Neuronal stem cell (in vitro differentiated cells): Measurements from ENCODE around the gene ADGRG4.

Experiments
- DNase-seq: peaks from one replicate; pipeline ENCODE4 v3.0.0-alpha.2; 2013; ENCODE audit warnings: low spot score
- H2AFZ ChIP-seq: one replicate; pipeline ENCODE4 v1.6.1; 2013; ENCODE audit warnings: mild to moderate bottlenecking, low read length, inconsistent platforms
- H2AK5ac ChIP-seq: 2 replicates; pipeline ENCODE4 v1.6.1; 2013; ENCODE audit warnings: low read depth, mild to moderate bottlenecking, inconsistent platforms, low read length, moderate library complexity, mixed read lengths
- H2BK120ac ChIP-seq: 2 replicates; pipeline ENCODE4 v1.6.1; 2013; ENCODE audit warnings: low read depth, mild to moderate bottlenecking, inconsistent platforms, low read length, moderate library complexity, mixed read lengths
- H2BK12ac ChIP-seq: one replicate; pipeline ENCODE4 v1.6.1; 2013; ENCODE audit warnings: low read length, inconsistent platforms
- H2BK15ac ChIP-seq: 2 replicates; pipeline ENCODE4 v1.6.1; 2013; ENCODE audit warnings: mild to moderate bottlenecking, low read length, inconsistent platforms, mixed read lengths
- H2BK5ac ChIP-seq: one replicate; pipeline ENCODE4 v1.6.1; 2013; ENCODE audit warnings: inconsistent platforms, mild to moderate bottlenecking, low read length, moderate library complexity
- H3K14ac ChIP-seq: one replicate; pipeline ENCODE4 v1.6.1; 2013; ENCODE audit warnings: low read length, inconsistent platforms
- H3K18ac ChIP-seq: 2 replicates; pipeline ENCODE4 v1.6.1; 2013; ENCODE audit warnings: low read length, inconsistent platforms
- H3K23ac ChIP-seq: 2 replicates; pipeline ENCODE4 v1.6.1; 2013; ENCODE audit warnings: low read depth, mild to moderate bottlenecking, mixed read lengths, low read length, inconsistent platforms; ENCODE audit not compliant: poor library complexity
- H3K27ac ChIP-seq: replicated peaks from 3 replicates; pipeline ENCODE4 v1.5.1; 2013; ENCODE audit warnings: low read length, inconsistent platforms
- H3K27me3 ChIP-seq, 3 experiments: 2 replicates each; pipeline ENCODE4 v1.6.1; 2013; ENCODE audit warnings: low read length in 3 of 3, mild to moderate bottlenecking in 2 of 3, inconsistent platforms in 1 of 3, low read depth in 1 of 3, mixed read lengths in 1 of 3, moderate library complexity in 1 of 3; ENCODE audit not compliant: control insufficient read depth in 3 of 3, insufficient read depth in 3 of 3
- H3K36me3 ChIP-seq, 2 donors: replicated peaks in 1 of 2; 2 replicates each; pipeline ENCODE4 v1.6.1; 2013; ENCODE audit warnings: low read length in 2 of 2; ENCODE audit not compliant: control insufficient read depth in 2 of 2, insufficient read depth in 2 of 2
- H3K4ac ChIP-seq: 2 replicates; pipeline ENCODE4 v1.6.1; 2013; ENCODE audit warnings: inconsistent platforms, mild to moderate bottlenecking, low read length, moderate library complexity
- H3K4me1 ChIP-seq, 2 donors: 1 replicate in 1 of 2; 2 replicates in 1 of 2; pipeline ENCODE4 v1.6.1; 2013; ENCODE audit warnings: low read length in 2 of 2, low read depth in 1 of 2; ENCODE audit not compliant: control insufficient read depth in 2 of 2, insufficient read depth in 1 of 2
- H3K4me2 ChIP-seq: one replicate; pipeline ENCODE4 v1.6.1; 2013; ENCODE audit warnings: mild to moderate bottlenecking, low read length, inconsistent platforms; ENCODE audit not compliant: insufficient read depth, poor library complexity, severe bottlenecking
- H3K4me3 ChIP-seq, 2 donors: 2 replicates each; pipeline ENCODE4 v1.5.1; 2013; ENCODE audit warnings: low read length in 2 of 2, mild to moderate bottlenecking in 2 of 2, inconsistent platforms in 1 of 2, moderate library complexity in 1 of 2
- H3K79me1 ChIP-seq: one replicate; pipeline ENCODE4 v1.6.1; 2013; ENCODE audit warnings: low read depth, mild to moderate bottlenecking, inconsistent platforms, low read length, moderate library complexity
- H3K9ac ChIP-seq: one replicate; pipeline ENCODE4 v1.6.1; 2013; ENCODE audit warnings: mild to moderate bottlenecking, low read depth, low read length, inconsistent platforms; ENCODE audit not compliant: poor library complexity
- H3K9me3 ChIP-seq, 2 donors: replicated peaks in 1 of 2; 2 replicates each; pipeline versions ENCODE3 to v1.6.1; 2013; ENCODE audit warnings: low read length in 2 of 2, mild to moderate bottlenecking in 2 of 2, inconsistent platforms in 1 of 2, low read depth in 1 of 2, mixed read lengths in 1 of 2, moderate library complexity in 1 of 2; ENCODE audit not compliant: control insufficient read depth in 2 of 2, insufficient read depth in 1 of 2
- H4K8ac ChIP-seq: one replicate; pipeline ENCODE4 v1.6.1; 2013; ENCODE audit warnings: low read depth, mild to moderate bottlenecking, inconsistent platforms, low read length, moderate library complexity
- H4K91ac ChIP-seq: one replicate; pipeline ENCODE4 v1.6.1; 2013; ENCODE audit warnings: low read length, low read depth, mild to moderate bottlenecking, inconsistent platforms; ENCODE audit not compliant: poor library complexity
- whole genome bisulfite sequencing, 2 donors: extraction: QIAGEN DNeasy Blood & Tissue Kit; methylation state at CpG; one replicate each; pipeline ENCODE4 v1.1.7; 2013; ENCODE audit warnings: missing lambda C conversion rate in 2 of 2, mixed read lengths in 1 of 2; ENCODE audit not compliant: insufficient read length in 2 of 2, insufficient replicate concordance in 1 of 2; ENCODE audit errors: extremely low coverage in 2 of 2; 5-methylcytosine and 5-hydroxymethylcytosine counted together

The ADGRG4 gene

DNA sequence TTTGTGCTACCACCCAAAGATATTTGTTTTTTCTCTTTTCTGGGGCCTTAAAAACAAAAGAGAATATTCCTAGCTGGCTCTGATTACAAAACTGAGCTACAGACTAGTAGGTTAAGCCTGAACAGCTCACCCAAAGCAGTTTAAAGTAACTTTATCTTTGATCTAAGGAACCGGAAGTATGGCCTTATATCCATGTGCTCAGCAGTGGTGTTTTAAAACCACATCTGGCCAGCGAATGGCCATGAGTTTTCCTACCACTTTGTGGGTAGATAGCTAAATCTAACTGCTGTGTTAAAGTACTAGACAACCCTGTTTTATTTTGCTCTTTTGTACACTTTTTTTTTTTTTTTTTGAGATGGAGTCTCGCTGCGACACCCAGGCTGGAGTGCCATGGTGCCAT is 24.6 kb downstream of the ADGRG4 start:
- H2BK15ac ChIP-seq = no peak overlapping the region
- H3K36me3 ChIP-seq = no peaks in the 10 kb centered on the region
- no peaks in the 10 kb centered on the region for H3K9me3 ChIP-seq
- no peaks in the 10 kb centered on the region for H3K79me1 ChIP-seq
- no peak overlapping the region for H3K4ac ChIP-seq
- H3K18ac ChIP-seq = no peak overlapping the region
- no peak overlapping the region for H3K4me2 ChIP-seq
- DNase-seq = no peak
- H3K27ac ChIP-seq = no peak overlapping the region
- H2AK5ac ChIP-seq = no peak overlapping the region
- no peak overlapping the region for H3K4me3 ChIP-seq
- H2BK12ac ChIP-seq = no peak overlapping the region
- H4K91ac ChIP-seq = no peak overlapping the region
- no peak overlapping the region for H3K23ac ChIP-seq
- WGBS, 2 donors = no CpG with 5 or more reads among the region's 4 CpGs
- no peak overlapping the region for H3K9ac ChIP-seq
- H3K27me3 ChIP-seq = no peaks in the 10 kb centered on the region
- H3K4me1 ChIP-seq = no peaks in the 10 kb centered on the region
- H3K14ac ChIP-seq = no peak overlapping the region
- H2BK5ac ChIP-seq = no peak overlapping the region
- H2BK120ac ChIP-seq = no peak overlapping the region
- H4K8ac ChIP-seq = no peak overlapping the region
- H2AFZ ChIP-seq = no peak overlapping the region

DNA sequence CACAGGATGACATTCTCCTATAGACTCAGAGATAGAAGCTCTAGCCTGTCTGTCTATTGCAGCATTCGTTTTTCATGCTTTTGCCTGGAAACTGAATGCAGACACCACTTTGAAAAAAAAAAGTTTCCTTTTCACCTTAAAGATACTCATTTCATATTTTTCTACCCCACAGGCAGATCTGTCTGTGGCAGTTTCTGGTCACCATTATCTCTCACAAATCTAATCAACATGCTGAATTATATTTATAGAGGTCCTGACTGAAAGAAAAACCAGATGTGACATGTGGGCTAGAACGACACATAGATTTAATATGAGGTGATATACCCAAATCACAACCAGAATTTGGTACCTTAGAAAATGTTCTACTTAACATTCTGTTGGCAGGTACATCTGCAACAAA is 28.2 kb downstream of the ADGRG4 start:
- no peak overlapping the region for H2AFZ ChIP-seq
- no peak overlapping the region for H2BK12ac ChIP-seq
- H4K8ac ChIP-seq = no peak overlapping the region
- no peaks in the 10 kb centered on the region for H3K9me3 ChIP-seq
- no peak overlapping the region for H2BK120ac ChIP-seq
- H3K27ac ChIP-seq = no peak overlapping the region
- H3K4me2 ChIP-seq = no peak overlapping the region
- H3K4ac ChIP-seq = no peak overlapping the region
- no peak overlapping the region for H2AK5ac ChIP-seq
- no peak overlapping the region for H3K9ac ChIP-seq
- H2BK15ac ChIP-seq = no peak overlapping the region
- no peak overlapping the region for H2BK5ac ChIP-seq
- H3K27me3 ChIP-seq = no peaks in the 10 kb centered on the region
- no CpG with 5 or more reads among the region's 2 CpGs for WGBS, 2 donors
- H4K91ac ChIP-seq = no peak overlapping the region
- H3K4me1 ChIP-seq = no peaks in the 10 kb centered on the region
- H3K79me1 ChIP-seq = no peaks in the 10 kb centered on the region
- H3K4me3 ChIP-seq = no peak overlapping the region
- no peak overlapping the region for H3K14ac ChIP-seq
- H3K36me3 ChIP-seq = no peaks in the 10 kb centered on the region
- DNase-seq = no peak
- H3K18ac ChIP-seq = no peak overlapping the region
- H3K23ac ChIP-seq = no peak overlapping the region

DNA sequence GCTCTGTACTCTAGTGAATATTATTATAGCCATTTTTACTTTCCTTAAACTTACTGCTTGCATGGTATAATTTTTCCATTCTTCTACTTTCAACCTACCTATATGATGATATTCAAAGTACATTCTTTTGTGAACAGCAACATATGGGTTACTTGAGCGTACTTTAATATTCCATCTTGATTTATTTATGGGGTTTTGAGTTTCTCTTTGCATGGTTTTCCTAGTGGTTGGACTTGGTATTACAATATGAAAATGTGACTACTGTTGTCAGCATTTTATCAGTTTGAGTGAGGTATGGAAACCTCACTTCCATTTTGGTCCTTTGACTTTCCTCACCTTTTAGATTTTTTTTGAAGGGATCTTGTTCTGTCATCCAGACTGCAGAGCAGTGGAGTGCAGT is 35.9 kb downstream of the ADGRG4 start:
- Histone ChIP-seq H4K91ac (no peak overlapping the region), H3K23ac (no peak overlapping the region), H4K8ac (no peak overlapping the region), H3K27ac (no peak overlapping the region), H3K4me1 (no peaks in the 10 kb centered on the region), H3K18ac (no peak overlapping the region), H3K9me3 (no peaks in the 10 kb centered on the region), H3K4me3 (no peak overlapping the region), H2BK120ac (no peak overlapping the region), H3K4ac (no peak overlapping the region), H3K36me3 (no peaks in the 10 kb centered on the region), H3K9ac (no peak overlapping the region), H3K14ac (no peak overlapping the region), H2BK5ac (no peak overlapping the region), H2BK12ac (no peak overlapping the region), H3K79me1 (no peaks in the 10 kb centered on the region), H2AK5ac (no peak overlapping the region), H3K27me3 (peaks cover 0 to 6% (median 0%) of the 10 kb centered on the region in 3 experiments), H2BK15ac (no peak overlapping the region), H3K4me2 (no peak overlapping the region), H2AFZ (no peak overlapping the region)
- no peak for DNase-seq
- no CpG with 5 or more reads among the region's 1 CpG for WGBS, 2 donors

DNA sequence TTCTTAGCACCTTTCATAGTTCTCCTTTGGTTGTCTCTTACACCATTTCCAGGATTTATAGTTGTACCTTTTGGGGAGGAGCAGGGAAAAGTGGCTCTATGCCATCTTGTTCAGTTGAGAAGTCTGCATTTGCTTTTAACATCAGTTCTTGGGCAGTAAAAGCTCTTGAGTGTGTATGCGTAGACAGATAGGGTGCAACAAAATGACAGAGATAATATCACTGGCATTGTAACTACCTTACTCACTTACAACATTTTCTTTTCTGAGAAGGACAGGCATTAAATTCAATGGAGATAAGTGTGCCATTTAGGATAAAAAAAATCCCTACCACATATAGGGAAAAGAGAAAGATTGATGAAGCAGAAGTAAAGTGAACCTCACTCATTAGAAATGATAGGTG is 38.9 kb downstream of the ADGRG4 start:
- no CpG with 5 or more reads among the region's 1 CpG for WGBS, 2 donors
- H2AK5ac ChIP-seq = no peak overlapping the region

More for the DNA sequence above, 38.9 kb downstream of the ADGRG4 start:
- no peak overlapping the region for H4K91ac ChIP-seq
- no peak overlapping the region for H4K8ac ChIP-seq
- no peaks in the 10 kb centered on the region for H3K9me3 ChIP-seq
- no peak overlapping the region for H2AFZ ChIP-seq
- H2BK120ac ChIP-seq = no peak overlapping the region
- no peak overlapping the region for H3K14ac ChIP-seq
- no peaks in the 10 kb centered on the region for H3K79me1 ChIP-seq
- H3K9ac ChIP-seq = no peak overlapping the region
- H2BK12ac ChIP-seq = no peak overlapping the region
- no peak overlapping the region for H2BK5ac ChIP-seq
- no peak overlapping the region for H2BK15ac ChIP-seq
- H3K4me3 ChIP-seq = no peak overlapping the region
- no peaks in the 10 kb centered on the region for H3K4me1 ChIP-seq
- peaks cover 0 to 6% (median 0%) of the 10 kb centered on the region in 3 experiments for H3K27me3 ChIP-seq
- no peak overlapping the region for H3K27ac ChIP-seq
- no peaks in the 10 kb centered on the region for H3K36me3 ChIP-seq
- no peak overlapping the region for H3K23ac ChIP-seq
- H3K18ac ChIP-seq = no peak overlapping the region
- no peak overlapping the region for H3K4ac ChIP-seq
- no peak overlapping the region for H3K4me2 ChIP-seq
- no peak for DNase-seq
